ENCODE results near the gene GPR148. TPM values are rescaled to one million over a fixed set of nuclear protein-coding genes. Genes with fewer than 3 reads are reported as not detected.

GPR148 gene
- total RNA-seq, 1 donor from 2014 or later, result not detected

DNA sequence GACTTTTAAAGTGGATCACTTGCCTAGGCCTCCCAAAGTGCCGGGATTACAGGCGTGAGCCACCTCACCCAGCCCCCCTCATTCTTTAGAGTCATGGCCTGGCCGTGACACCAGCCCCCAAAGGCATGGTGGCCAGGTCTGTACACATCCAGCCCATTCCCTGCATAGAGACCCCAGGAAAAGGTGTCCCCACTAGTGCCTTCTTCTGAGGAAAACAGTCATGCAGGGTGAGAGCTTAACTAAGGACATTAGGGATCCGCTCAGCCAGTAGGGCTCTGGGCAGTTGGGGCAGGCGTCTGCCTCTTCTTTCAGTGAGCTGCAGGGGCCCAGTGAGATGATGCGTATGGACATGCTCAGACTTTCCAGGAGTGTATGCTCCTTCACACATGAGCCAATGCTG lies 20.8 kb downstream of the GPR148 start:
- no peak for DNase-seq (ENCODE audit: low spot score)

DNA sequence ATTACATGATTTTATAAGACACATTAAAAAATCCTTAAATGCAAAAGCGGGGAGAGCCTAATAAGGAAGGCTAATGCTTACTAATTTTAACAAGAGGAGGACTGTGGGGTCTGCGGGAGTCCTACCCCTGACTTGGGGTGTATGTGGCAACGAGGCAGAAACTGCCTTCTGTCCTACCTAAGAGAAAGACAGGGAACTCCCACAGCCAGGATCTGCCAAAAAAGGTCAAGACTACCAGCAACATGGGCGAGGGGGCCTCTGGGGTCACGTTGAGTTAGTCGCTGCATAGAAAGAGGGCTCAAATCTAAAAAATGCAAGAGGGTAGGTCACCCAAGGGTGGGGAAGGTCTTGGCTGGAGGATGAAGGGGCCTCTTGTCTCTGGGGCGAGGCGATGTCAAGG lies 25.9 kb downstream of the GPR148 start:
- DNase-seq (ENCODE audit: low spot score), result no peak

DNA sequence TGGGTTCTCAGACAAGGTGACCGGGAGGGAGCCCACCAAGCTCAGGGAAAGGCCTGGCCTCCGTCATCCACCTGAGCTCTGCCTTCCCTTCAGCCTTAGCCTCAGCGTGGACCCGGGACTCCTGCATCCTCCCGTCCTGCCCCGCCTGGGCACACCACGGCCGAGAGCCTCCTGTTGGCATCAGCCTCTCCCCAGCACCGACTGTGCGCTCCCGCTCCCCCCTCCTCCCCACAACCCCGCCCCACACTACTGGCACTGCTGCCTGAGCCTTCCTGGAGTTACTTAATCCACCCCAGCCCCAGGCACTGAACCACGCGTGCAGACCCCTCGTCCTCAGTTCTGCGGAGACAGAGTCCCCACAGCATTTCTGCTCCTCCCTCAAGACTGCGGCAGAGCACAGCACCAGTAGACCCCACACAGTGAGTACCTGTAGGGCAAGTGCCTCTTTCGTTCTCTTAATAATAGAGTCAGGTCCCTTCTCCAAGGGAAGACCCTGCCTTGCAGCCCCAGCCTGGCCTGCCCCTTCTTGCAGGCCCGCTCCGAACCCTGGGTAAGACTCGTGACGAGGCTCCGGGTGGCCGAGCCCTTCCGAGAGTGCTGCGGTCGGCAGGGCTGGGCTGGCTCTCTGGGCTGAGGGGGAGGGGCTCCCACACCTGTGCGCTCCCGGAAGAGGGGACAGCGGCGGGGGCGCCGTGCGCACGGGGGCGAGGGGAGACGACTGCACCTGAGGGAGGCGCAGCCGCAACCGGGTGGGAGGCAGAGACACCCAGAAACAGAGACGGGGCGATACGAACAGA lies 26.6 kb downstream of the GPR148 start, which contains the start of gene AMER3:
AMER3 (plus strand) TSS at position 285 of the 797 bp plus-strand sequence. CDS start 6,533 bp downstream, outside the sequence.
- DNase-seq (ENCODE audit: low spot score), result no peak

DNA sequence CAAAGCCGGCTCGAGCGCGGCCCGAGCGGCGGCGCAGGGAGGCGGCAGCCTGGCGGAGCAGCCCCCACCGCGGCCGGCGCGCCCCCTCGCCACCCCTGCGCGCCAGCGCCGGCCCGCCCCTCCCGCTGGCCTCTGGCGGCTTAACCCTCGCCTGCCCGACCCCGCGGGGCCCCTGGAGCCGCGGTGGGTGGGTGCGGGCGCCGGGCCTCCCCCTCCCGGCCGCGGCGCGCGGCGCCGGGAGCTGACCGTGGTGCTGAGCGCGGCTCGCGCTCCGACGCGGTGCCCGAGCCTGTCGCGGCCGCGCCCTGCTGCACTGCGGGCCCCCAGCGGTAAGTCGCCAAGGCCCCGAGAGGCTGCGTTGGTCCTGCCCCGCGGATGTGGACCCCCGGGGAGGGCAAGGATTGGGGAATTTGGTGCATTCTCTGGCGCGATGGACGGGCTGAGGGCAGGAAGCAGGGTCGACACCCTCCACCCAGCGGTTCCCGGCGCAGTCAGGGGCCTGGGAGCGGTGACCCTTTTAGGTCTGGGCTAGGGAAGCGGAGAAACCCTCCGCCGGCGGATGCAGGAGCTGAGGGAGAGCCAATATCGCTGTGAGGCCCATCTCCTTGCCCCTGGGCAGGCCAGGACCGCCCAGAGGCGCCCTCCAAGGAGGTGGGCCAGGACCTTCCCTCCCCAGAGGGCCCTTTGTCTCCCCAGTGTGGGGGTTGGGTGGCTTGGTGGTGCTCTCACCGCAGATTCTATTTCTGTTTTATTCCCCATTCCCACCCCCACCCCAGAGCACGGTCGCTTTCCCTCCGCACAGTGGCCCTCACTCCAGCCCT lies 27.4 kb downstream of the GPR148 start:
- no peak for DNase-seq (ENCODE audit: low spot score)

DNA sequence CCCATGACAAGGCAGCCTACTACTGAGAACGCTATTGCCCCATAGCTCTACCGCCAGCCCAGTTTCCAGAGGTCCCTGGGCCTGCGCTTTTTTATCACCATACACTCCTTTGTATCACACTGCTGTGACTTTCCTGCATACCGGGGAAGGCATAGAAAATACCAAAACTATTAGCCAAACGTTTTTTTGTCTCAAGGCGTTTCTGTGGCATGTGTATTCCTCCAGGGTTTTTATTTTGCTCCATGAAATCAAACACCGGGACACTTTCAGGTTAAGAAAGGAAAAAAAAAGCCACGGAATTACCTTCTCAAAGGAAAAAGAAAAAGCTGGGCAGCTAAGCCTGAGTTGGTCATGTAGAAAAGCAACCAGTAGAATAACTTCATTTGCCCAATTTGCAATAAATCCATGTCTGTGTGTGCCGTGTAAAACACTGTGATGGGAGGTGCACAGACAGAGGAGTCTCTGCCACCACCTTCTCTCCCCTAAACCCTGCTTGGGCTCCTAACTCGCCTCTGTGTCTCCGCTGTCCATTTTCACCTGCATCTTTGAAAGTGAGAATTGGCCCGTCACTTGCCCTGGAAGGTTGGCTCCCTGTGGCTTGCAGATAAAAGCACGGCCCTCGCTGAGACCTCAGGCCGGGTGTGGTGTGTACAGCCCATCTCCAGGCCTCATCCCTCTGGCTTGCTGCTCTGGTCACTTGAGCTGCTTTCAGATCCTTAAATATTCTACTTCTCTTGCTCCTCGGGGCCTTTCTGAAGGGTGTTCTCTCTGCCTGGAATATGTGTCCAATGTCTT lies 28.2 kb downstream of the GPR148 start:
- no peak for DNase-seq (ENCODE audit: low spot score)

DNA sequence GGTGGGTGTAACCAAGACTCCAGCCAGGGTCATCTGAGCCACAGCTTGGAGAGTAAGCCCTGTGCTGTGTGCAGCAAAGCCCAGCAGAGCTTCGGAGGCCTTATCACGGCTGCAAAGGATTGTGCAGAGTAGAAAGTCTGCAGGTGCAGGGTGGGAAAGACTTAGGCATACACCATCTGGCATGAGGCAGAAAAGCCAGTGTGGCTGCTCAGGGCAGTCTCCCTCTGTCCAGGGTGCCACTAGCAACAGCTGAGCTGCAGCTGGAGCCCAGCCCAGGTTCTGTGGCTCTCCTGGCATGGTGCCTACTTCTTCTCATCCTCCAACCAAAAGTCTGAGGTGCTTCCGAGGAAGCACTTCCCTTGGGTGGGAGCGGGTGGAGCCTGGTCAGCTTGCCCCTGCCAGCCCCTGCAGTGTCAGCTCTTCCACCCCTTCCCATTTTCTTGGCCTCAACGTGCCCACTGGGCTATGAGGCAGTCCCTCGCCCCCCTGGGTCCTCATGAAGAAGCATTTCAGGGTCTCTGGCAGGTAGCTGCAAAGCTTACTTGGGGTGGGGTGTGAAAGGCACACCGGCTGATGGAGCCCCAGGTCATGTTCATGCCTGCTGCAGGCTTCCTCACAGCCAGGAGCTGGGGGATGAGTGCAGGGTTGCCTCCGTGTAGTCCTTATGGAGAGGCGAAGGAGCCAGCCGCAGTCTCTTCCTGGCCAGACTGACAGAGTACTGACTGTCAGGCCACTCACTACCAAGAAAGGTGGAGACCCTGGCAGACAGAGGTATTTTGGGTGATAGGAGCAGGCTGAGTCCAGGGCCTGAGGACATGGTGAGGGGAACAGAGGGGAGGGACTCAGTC lies 31.3 kb downstream of the GPR148 start:
- DNase-seq (ENCODE audit: low spot score), result no peak

DNA sequence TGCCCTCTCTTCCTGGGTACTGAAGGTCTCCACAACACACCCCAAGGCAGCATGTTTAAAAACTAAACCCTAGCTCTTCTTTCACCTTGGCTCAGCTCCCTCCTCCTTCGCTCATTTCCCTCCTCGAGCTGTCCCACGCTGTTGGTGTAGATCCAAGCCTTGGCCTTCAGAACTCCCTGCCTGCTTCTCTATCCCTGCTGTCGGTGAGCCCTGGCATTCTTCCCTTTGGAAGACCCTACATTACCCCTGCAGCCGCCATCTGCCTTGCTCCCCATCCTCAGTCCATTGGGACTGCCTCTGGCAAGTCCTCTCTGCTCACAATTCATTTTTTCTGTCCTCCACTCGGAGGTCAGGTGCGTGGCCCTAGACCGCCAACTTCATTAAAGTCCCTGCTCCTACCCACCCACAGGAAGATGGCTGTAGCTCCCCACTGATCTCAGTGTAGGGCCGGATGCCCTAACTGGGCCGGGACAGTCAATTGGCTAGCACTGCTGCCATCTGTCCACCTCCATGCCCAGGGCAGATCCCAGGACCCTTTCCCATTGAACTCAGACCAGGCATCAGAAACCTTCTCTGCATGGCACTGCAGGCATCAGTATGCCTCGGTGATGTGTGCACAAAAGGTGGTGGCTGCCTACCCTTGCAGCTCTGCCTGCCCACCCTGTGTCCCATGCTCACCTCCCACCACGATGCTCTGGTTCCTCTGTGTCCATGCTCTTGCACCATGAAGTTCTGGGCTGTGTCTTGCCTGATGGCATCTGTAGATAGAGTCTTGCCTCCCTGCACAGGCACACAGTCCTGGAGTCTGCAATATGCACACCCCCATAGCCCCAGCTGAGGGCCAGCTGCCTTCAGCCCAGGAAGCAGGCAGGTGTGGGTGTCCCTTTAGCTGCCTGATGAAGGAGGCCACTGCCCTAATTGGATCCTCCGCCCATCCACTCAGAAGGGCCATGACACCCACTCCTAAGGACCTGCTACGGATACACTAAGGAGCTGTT lies 32.2 kb downstream of the GPR148 start:
- no peak for DNase-seq (ENCODE audit: low spot score)

DNA sequence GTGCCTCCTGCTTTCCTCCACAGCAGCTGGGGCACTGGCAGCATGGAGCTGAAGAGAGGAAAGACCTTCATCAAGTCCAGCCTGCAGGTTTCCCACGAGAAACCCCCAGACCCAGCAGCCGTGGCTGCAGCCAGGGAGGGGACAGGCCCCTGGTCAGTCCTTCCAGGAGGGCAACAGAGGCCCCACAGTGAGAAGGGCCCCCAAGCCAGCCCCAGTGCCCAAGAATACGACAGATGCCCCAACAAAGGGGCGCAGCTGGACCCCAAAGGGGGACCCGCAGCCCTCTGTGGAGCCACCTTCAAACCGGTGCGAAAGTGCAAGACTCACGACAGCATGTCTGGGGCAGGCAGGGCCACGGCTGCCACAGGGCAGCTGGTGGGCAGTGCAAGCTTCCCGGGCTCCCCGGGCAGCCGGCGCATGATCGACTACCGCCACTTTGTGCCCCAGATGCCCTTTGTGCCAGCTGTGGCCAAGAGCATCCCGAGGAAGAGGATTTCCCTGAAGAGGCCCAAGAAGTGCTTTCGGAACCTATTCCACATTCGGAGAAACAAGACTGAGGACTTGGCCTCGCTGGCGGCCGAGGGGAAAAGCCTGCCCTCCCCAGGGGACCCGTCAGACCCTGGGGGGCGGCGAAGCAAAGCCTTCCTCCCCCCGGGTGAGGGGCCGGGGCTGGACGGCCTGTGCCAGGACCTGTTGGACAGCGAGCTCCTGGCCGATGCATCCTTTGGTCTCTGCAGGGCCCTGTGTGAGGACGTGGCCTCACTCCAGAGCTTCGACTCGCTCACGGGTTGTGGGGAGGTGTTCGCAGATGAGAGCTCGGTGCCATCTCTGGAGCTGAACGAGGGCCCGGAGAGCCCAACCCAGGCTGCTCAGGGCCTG lies 33.4 kb downstream of the GPR148 start:
- DNase-seq (ENCODE audit: low spot score), result no peak

DNA sequence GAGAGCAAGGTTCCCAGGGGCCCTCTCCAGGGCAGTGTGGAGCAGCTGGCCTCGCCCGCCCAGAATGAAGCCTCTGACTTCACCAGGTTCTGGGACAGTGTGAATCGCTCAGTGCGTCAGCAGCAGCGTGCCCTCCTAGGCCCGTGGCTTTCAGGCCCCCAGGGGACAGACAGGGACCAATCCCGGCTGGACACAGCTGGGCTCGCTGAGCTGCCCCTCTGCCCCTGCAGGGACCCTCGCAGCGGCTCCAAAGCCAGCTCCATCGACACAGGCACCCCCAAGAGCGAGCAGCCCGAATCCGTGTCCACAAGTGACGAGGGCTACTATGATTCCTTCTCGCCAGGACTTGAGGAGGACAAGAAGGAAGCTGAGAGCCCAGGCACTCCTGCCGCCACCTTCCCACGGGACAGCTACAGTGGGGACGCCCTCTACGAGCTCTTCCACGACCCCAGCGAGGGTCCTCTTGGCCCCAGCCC lies 34.1 kb downstream of the GPR148 start:
- DNase-seq (ENCODE audit: low spot score), result no peak

DNA sequence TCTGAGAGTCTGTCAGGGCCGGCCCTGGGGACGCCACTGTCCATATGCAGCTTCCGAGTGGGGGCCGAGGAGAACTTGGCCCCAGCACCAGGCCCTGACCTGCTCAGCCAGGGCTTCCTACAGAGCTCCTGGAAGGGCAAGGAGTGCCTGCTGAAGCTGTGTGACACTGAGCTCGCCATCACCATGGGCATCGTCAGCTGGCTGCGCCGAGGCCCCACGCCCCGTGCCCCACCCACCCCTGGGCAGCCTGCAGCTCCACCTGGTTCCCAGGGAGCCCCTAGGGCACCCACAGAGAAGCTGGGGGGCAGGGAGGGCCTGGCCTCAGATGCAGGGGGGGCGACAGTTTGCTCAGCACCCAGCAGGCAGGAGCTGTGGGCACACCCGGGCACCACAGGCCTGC lies 34.5 kb downstream of the GPR148 start:
- DNase-seq (ENCODE audit: low spot score), result no peak

DNA sequence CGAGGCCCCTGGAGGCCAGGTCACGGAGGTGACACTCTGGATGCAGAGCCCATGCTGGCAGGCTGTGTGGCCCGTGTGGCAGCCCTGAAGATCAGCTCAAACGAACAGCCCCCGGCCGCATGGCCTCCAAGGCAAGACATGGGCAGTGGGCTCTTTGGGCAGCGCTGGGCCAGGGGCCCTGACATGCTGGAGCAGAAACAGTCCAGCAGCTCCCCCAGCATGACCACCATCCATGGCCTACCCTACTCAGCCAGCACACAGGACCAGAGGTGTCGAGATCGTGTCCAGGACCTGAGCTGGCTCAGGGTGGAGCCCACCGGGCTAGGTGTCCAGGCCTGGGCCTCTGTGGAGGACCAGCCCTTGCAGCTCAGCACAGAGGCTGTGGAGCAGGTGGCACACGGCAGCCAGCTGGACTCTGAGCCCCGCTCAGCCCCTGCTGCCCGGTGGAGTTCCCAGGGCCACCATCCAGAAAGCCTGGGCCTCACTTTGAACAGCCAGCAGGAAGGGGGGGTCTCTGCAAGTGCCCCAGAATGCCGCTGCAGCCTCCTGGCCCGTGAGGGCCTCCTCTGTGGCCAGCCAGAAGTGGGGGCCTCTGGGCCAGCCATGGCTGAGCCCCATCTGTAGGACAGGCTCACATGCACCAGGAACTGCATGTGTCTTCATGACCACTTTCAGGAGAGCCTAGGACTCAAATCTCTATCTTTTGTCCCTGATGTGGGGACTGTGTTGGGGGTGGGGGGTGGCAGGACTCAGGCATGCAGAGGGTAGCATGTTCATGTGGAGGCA lies 35.4 kb downstream of the GPR148 start:
- no peak for DNase-seq (ENCODE audit: low spot score)

DNA sequence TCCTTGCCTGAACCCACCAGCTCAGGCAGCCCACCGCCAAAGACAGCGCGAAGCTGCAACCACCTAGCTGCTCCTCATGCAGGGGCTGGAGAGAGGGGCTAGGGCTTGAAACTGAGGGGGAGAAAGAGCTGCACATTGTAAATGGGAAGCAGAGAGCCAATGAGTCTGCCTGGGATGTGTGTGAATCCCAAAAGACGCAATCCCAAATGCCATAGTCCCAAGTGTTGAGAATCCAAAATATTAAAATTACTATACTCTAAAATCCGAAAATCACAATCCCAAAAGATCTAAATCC lies 35.9 kb downstream of the GPR148 start:
- no peak for DNase-seq (ENCODE audit: low spot score)

DNA sequence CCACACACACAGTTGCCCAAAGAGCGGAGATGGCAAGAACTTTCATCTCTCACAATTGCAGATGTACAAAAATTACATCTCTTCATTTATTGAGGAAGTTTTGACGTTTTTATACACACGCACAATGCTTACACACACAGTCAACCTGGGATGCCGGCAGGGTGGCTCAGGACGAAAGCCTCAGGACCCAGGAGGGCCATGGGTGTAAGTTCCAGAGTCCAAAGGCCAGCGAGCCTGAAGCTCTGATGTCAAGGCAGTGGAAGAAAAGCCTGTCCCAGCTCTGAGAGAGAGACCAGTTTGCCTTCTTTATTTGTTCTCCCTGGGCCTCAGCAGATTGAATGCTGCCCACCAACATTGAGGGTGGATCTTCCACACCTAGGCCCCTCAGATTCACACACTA lies 36.6 kb downstream of the GPR148 start:
- DNase-seq (ENCODE audit: low spot score), result no peak

DNA sequence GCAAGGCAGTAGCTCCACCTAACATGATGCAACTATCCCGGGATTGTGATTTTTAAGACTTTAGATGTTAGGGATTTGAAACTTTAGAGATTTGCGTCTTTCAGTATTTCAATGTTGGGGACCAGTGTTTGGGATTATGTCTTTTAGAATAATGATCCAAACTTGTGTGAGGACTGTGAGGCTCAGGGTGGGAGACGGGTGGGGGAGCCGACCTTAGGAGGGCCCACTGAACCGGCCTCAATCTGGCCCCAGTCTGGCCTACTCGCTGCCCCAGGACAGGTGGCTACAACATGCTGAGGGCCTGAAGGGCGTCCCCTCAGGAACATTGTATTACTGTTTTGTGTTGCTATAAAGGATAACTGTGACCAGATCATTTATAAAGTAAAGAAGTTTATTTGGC lies 37.2 kb downstream of the GPR148 start:
- no peak for DNase-seq (ENCODE audit: low spot score)

DNA sequence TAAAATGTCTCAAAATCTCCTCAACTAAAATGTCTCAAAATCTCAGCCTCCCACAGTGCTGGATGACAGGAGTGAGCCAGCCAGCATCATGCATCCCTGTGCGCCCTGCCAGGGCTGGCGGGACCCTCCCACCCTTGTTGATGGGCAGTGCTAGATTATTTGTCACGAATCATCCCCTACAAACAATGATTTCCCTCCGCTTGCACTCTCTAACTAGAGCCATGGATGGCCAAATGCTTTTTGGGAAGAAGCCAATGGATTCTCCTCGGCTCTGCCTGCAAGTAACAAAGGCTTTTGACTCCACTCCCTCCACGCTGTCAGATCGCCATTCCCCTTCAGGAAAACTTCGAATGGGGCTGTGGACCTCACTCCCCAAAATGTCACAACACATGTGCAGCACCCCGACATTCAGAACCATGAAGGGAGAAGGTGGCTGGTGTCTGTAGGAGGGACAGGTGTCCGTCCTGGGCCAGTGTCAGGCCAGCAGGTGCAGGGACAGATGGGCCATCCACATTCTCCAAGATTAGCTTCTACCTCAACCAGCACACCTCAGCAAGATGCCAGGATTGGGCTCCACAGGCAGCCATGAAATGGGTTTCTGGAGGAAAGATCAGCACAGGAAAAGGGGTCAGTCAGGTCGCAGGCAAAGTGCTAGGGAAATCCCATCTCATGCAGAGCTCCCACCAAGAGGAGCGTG lies 38.0 kb downstream of the GPR148 start:
- no peak for DNase-seq (ENCODE audit: low spot score)

DNA sequence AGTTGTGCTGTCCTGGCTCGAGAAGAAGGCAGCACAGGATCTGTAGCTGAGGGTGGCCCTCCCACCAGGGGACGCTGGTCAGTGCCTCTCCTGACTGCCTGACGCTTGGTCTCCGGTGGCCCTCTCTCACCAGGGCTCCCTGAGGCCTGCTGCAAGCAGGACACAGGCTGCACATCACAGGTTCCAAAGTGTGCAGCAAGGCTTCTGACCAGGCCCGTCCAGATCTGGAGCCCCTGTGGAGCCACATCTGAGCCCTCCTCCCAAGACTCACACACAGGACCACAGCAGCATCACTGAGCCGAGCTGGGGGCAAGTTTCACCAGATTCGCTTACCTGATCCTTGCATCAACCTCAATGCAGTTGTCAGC lies 38.5 kb downstream of the GPR148 start:
- no peak for DNase-seq (ENCODE audit: low spot score)

DNA sequence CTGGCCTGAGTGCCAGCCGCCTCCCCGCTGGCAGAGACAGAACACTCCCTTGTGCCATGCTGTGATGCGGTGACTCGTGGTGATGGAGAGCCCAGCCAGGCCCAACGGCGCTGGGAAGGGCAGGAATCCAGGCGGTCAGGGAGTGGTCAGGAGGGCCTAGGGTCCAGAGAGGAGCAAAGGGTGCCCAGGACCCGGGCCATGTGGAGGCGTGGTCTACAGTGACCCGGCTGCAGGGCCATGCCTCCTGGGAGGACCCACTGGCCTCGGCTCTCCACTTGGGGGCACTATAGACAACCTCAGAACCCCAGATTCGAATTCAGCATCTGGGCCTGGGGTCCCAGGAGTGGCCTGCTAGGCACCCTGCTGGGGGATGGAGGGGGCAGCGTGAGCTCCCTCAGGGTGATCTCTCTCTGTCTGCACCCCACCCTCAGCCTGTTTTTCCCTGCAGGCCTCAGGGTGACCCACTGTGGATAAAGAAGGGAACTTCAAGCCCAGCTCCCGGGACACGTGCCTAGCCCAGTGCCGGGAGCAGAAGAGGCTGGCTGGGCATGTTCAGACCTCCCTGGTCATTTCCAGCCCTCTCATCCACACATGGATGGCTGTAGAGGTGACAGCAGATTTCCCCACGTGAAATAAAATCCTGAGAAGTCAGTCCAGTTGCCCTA lies 39.5 kb downstream of the GPR148 start:
- DNase-seq (ENCODE audit: low spot score), result no peak
